GM21576 (cell line): ENCODE measurements around the gene H2AZ2.
"Not testable (repeated sequence)": the region's sequence is repeated elsewhere in the genome, so short reads cannot be mapped to it uniquely, and the experiment has no call there.

Experiments
- ATAC-seq: cut with Tn5 transposase; IDR thresholded peaks from one replicate; pipeline ENCODE4 v1.9.1; 2021; ENCODE audit warnings: mild to moderate bottlenecking, moderate library complexity; ENCODE audit not compliant: unreplicated experiment

H2AZ2 gene

GRCh38 chr7:44871918-44872317 is 24.0 kb upstream of the H2AZ2 start:
- ATAC-seq, result not testable (repeated sequence)

DNA sequence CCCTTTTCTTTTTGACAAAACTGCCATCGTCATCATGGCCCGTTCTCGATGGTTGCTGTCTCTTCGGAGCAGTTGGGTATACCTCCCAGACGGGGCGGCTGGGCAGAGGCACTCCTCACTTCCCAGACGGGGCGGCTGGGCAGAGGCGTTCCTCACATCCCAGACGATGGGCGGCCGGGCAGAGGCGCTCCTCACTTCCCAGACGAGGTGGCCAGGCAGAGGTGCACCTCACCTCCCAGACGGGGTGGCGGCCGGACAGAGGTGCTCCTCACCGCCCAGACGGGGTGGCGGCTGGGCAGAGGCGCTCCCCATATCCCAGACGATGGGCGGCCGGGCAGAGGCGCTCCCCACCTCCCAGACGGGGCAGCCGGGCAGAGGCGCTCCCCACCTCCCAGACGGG is 22.9 kb upstream of the H2AZ2 start:
- not testable (repeated sequence) for ATAC-seq

GRCh38 chr7:44870336-44870735 is 22.4 kb upstream of the H2AZ2 start:
- ATAC-seq, result not testable (repeated sequence)

GRCh38 chr7:44867073-44867995 is 19.4 kb upstream of the H2AZ2 start:
- ATAC-seq, result no peak

DNA sequence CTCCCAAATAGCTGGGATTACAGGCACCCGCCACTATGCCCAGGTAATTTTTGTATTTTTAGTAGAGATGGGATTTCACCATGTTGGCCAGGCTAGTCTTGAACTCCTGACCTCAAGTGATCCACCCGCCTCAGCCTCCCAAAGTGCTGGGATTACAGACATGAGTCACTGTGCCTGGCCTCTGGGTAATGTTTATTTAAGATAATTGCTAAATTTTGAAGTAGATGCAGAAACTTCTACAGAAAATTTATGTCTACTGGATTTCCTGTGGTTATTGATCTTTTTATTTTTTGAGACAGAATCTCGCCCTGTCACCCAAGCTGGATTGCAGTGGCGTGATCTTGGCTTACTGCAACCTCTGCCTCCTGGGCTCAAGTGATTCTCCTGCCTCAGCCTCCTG is 14.1 kb upstream of the H2AZ2 start:
- ATAC-seq, result not testable (repeated sequence)

- ATAC-seq, result no peak
These were observed 10.3 kb upstream of the H2AZ2 start for GRCh38 chr7:44858161-44858560.

- no peak for ATAC-seq
These were observed 6.9 kb upstream of the H2AZ2 start for GRCh38 chr7:44854644-44855364.

DNA sequence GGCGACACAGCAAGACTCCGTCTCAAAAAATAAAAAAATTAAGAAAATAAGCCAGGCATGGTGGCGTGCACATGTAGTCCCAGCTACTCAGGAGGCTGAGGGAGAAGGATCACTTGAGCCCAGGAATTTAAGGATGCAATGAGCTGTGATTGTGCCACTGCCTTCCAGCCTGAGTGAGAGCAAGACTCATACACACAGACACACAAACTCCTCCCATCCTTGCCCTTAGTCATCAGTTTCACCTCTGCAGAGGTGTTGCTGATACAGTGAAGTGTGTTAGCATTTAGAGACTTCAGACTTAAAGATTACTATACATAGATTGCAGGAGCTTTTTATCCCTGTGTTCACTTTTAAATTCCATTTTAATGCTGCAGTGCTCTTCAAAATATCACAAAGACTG is 5.5 kb upstream of the H2AZ2 start:
- ATAC-seq, result no peak

- no peak for ATAC-seq
These were observed 4.7 kb upstream of the H2AZ2 start for GRCh38 chr7:44852590-44852989.

- no peak for ATAC-seq
These were observed 2.1 kb upstream of the H2AZ2 start for GRCh38 chr7:44849885-44850544.

- no peak for ATAC-seq
These were observed 1.5 kb upstream of the H2AZ2 start for GRCh38 chr7:44849259-44849884.

- ATAC-seq, result peak; percentile 61
These were observed 373 bp downstream of the H2AZ2 start for GRCh38 chr7:44847509-44847919.

- ATAC-seq, result no peak
These were observed 925 bp downstream of the H2AZ2 start for GRCh38 chr7:44846816-44847508.

DNA sequence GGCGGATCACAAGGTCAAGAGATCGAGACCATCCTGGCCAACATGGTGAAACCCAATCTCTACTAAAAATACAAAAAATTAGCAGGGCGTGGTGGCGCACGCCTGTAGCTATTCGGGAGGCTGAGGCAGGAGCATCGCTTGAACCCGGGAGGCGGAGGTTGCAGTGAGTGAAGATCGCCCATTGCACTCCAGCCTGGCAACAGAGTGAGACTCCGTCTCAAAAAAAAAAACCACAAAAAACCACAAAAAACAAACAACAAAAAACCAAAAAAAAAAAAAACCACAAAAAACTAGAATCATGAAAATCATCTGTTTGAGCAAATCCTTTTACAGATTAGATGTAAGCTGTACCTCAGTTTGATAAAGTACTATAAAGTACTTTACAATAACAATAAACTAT is 1.5 kb downstream of the H2AZ2 start:
- not testable (repeated sequence) for ATAC-seq

GRCh38 chr7:44845451-44845850 is 2.4 kb downstream of the H2AZ2 start:
- ATAC-seq, result no peak

DNA sequence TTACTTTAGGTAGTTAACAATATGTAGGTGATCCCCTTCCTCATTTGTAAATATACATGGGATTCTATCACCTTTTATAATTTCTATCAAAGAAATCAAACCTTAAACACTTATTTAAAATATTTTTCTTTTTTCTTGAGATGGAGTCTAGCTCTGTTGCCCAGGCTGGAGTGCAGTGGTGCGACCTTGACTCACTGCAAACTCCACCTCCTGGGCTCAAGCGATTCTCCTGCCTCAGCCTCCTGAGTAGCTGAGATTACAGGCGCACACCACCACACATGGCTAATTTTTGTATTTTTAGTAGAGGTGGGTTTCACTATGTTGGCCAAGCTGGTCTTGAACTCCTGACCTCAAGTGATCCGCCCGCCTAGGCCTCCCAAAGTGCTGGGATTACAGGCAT is 4.4 kb downstream of the H2AZ2 start:
- ATAC-seq, result not testable (repeated sequence)

DNA sequence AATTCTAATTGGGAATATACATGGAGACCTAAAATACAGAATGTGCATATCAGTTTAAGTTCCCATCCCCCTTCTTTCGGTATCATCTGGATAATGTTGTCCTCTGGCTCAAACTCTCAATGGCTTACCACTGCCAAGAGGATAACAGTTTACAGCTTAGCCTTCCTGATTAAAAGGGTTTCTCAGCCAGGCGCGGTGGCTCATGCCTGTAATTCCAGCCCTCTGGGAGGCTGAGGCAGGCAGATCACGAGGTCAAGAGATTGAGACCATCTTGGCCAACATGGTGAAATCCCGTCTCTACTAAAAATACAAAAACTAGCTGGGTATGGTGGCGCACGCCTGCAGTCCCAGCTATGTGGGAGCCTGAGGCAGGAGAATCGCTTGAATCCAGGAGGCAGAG is 5.2 kb downstream of the H2AZ2 start:
- ATAC-seq, result not testable (repeated sequence)

DNA sequence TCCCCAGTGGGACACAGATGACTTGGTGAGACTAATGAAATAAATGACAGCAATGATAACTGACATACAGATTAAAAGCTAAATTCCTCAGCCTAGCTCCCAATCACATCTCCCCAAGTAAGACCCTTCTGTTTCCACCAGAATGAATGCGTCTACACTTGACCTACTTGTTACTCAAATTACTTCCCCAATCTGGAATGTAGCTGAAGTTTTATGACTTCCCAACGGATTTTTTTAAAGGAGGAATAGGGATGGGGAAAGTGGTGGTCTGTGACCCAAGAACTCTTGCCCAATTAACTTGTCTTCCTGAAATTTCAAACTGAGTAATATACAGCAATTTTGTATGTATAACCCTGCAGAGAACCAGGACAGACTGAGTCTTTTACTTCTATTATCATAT is 9.1 kb downstream of the H2AZ2 start:
- no peak for ATAC-seq

GRCh38 chr7:44827567-44827966 is 20.3 kb downstream of the H2AZ2 start:
- ATAC-seq, result no peak

- ATAC-seq, result no peak
These were observed 22.9 kb downstream of the H2AZ2 start for GRCh38 chr7:44824894-44825526.
